ENCODE data around the gene AOC2. TPM values are rescaled to one million over a fixed set of nuclear protein-coding genes. Genes with fewer than 3 reads are reported as not detected.
A peak's percentile ranks its signal among the peaks of the same experiment; 100 is the strongest.
"Not testable (repeated sequence)": the region's sequence is repeated elsewhere in the genome, so short reads cannot be mapped to it uniquely, and the experiment has no call there.

AOC2 gene
- total and polyA plus RNA-seq, 8 donors, result 1.7 to 3.1 (median 2.6) TPM

DNA sequence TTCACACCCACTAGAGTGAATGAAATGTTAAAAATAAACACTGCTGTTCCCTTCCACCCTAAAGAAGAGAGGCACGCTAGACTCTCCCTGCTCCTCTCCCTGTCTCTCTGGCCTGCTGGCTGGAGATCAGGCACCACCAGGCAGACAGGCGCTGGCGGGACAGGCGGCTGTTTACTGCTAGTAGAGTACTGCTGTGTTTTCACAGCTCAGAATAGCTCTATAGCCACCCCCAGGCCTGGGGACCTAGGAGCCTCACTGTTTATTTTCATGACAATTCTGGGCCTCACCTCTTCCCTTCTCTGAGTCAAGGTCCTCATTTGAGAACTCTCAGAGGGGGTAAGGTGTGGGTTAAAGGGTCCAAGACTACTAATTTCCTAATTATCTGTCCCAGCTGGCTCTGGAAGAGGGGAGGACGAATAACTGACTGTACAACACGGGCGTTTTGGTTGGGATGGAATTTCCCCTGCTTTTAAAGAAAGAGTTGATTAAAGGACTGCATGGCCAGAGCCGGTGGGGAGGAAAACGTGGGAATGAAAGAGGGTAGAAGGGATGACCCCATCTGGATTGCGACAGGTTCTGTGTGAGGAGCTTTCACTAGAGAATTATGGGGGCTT lies 47.3 kb downstream of the AOC2 start:
- Histone ChIP-seq H3K4me1 (peaks cover 26 to 72% of the 10 kb centered on the region in 2 donors), H3K27ac (peak overlapping the region; percentile 76 to 83), H3K4me3 (no peak overlapping the region), H3K27me3 (no peaks in the 10 kb centered on the region), H3K36me3 (no peaks in the 10 kb centered on the region), H3K9me3 (no peaks in the 10 kb centered on the region)
- TF ChIP-seq, protein P1, sequence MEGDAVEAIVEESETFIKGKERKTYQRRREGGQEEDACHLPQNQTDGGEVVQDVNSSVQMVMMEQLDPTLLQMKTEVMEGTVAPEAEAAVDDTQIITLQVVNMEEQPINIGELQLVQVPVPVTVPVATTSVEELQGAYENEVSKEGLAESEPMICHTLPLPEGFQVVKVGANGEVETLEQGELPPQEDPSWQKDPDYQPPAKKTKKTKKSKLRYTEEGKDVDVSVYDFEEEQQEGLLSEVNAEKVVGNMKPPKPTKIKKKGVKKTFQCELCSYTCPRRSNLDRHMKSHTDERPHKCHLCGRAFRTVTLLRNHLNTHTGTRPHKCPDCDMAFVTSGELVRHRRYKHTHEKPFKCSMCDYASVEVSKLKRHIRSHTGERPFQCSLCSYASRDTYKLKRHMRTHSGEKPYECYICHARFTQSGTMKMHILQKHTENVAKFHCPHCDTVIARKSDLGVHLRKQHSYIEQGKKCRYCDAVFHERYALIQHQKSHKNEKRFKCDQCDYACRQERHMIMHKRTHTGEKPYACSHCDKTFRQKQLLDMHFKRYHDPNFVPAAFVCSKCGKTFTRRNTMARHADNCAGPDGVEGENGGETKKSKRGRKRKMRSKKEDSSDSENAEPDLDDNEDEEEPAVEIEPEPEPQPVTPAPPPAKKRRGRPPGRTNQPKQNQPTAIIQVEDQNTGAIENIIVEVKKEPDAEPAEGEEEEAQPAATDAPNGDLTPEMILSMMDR (IDR thresholded peaks at IDR 0.05), result no peak
- ATAC-seq (peak; percentile 62), DNase-seq (peak in 3 of 4 donors; percentile 45 to 65 (median 60))
- intact Hi-C loops (cut with DNase I), result no loop called here

DNA sequence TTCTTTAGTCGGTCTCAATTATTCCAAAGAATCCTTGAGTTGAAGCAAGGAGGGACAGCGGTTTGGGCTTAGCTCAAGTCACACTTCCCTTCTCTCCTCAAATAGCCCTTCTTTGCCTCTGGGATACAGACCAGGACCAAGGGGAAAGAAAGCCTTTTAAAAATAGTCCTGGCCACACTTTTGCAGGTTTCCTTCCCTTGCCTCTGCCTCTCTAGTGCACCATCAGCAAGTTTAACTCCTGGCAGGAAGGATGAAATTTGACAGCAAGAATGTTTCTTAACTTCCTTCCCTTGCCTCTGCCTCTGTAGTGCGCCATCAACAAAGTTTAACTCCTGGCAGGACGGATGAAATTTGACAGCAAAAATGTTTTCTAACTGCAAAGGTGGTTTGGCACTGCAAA lies 49.0 kb downstream of the AOC2 start:
- intact Hi-C loops (cut with DNase I), result no loop called here
- no peak for ATAC-seq
- no peaks in the 10 kb centered on the region for H3K36me3 ChIP-seq
- peak overlapping the region; percentile 76 to 83 for H3K27ac ChIP-seq
- no peaks in the 10 kb centered on the region for H3K9me3 ChIP-seq
- H3K4me1 ChIP-seq, result peaks cover 26 to 57% of the 10 kb centered on the region in 2 donors
- TF ChIP-seq, protein P1 (IDR thresholded peaks at IDR 0.05), result no peak
- no peak overlapping the region for H3K4me3 ChIP-seq
- DNase-seq, result no peak
- H3K27me3 ChIP-seq, result no peaks in the 10 kb centered on the region

DNA sequence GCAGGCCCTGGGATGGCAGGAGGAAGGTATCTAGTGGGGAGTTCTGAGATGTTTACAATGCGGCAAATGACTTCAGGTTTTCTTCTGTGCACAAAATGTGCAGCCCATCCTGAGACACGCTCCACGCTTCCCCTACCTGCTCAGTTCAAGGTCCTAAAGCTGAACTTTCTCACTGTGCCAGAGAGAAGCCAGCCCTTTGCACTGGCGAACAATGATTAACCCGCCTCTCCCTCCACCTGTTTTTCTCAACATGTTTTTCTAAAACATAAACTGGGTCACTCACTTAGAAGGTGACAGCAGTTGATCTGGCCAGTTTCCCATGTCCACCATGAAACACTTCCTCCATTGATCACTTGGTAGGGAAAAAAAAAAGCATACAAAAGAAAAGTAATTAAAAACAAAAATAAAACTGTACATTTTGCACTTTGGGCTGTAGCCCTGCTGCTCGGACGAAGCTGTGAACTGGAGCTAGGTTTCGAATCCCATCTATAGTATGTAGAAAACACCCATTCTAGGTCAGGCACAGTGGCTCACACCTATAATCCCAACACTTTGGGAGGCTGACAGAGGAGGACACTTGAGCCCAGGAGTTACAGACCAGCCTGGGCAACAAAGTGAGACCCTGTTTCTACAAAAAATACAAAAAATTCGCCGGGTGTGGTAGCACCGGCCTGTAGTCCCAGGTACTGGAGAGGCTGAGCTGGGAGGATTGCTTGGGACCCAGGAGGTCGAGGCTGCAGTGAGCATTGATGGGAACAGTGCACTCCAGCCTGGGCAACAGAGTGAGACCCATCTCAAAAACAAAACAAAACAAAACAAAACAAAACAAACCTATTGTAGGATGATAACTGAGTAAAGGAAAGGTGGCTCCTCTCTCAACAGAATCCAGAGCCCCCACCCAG lies 50.2 kb downstream of the AOC2 start:
- Histone ChIP-seq H3K27me3 (no peaks in the 10 kb centered on the region), H3K9me3 (no peaks in the 10 kb centered on the region), H3K4me3 (no peak overlapping the region), H3K27ac (peak overlapping the region; percentile 33 to 76), H3K36me3 (no peaks in the 10 kb centered on the region), H3K4me1 (peaks cover 26 to 55% of the 10 kb centered on the region in 2 donors)
- ATAC-seq (peak; percentile 49), DNase-seq (no peak)
- intact Hi-C loops (cut with DNase I), result no loop called here
- TF ChIP-seq, protein P1 (IDR thresholded peaks at IDR 0.05), result no peak

DNA sequence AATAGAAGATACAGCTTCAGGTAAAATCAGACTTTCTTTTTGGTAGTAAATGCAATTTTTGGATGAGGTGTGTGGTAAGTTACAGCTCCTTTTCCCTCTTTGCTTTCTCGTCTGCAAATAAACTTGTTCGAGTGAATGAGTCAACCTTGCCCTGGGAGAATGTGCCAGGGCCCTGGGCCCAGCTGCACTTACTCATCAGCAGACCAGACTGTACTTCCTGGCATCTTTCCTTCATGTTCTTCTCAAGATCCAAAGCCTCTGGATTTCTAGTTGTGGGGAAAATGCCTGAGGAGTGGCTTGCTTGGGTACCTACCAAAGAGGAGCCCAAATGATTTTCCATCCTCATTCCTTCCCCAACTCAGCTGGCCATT lies 50.8 kb downstream of the AOC2 start:
- no peaks in the 10 kb centered on the region for H3K36me3 ChIP-seq
- H3K27me3 ChIP-seq, result no peaks in the 10 kb centered on the region
- TF ChIP-seq, protein P1 (IDR thresholded peaks at IDR 0.05), result no peak
- peaks cover 26 to 55% of the 10 kb centered on the region in 2 donors for H3K4me1 ChIP-seq
- peak overlapping the region; percentile 33 to 76 for H3K27ac ChIP-seq
- no peaks in the 10 kb centered on the region for H3K9me3 ChIP-seq
- peak; percentile 86 for ATAC-seq
- peak in 1 of 4 donors; percentile 68 for DNase-seq
- no peak overlapping the region for H3K4me3 ChIP-seq
- intact Hi-C loops (cut with DNase I), result no loop called here

- no peaks in the 10 kb centered on the region for H3K9me3 ChIP-seq
- H3K4me3 ChIP-seq, result no peak overlapping the region
- H3K27ac ChIP-seq, result no peak overlapping the region
- intact Hi-C loops (cut with DNase I), result no loop called here
- DNase-seq, result no peak
- peaks cover 18 to 29% of the 10 kb centered on the region in 2 donors for H3K4me1 ChIP-seq
- no peaks in the 10 kb centered on the region for H3K27me3 ChIP-seq
- ATAC-seq, result no peak
- TF ChIP-seq, protein P1 (IDR thresholded peaks at IDR 0.05), result no peak
- no peaks in the 10 kb centered on the region for H3K36me3 ChIP-seq
Measured at GRCh38 chr17:42898147-42898811, 53.9 kb downstream of the AOC2 start.

DNA sequence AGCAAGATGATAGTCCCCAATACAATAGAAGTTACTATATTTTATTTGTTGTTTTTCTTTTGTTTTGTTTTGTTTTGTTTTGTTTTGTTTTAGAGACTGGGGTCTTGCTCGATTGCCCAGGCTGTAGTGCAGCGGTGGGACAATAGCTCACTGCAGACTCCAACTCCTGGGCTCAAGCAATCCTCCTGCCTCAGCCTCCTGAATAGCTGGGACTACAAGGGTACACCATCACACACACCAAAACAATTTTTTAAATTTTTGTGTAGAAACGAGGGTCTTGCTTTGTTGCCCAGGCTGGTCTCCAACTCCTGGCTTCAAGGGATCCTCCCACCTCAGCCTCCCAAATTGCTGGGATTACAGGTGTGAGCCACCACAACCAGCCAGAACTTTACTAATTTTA lies 55.6 kb downstream of the AOC2 start:
- H3K27ac ChIP-seq; H3K27me3 ChIP-seq; H3K36me3 ChIP-seq; H3K9me3 ChIP-seq; H3K4me3 ChIP-seq; intact Hi-C loops (cut with DNase I); DNase-seq; ATAC-seq: not testable (repeated sequence)
- peaks cover 3 to 12% of the 10 kb centered on the region in 2 donors for H3K4me1 ChIP-seq
